H9 (cell line): ENCODE results near the gene GOLT1A. TPM values are rescaled to one million over a fixed set of nuclear protein-coding genes. Genes with fewer than 3 reads are reported as not detected.
"Not testable (repeated sequence)": the region's sequence is repeated elsewhere in the genome, so short reads cannot be mapped to it uniquely, and the experiment has no call there.

Experiments
- DNase-seq: peaks from one replicate; pipeline ENCODE4 v3.0.0-alpha.2; 2017
- H2AFZ ChIP-seq: one replicate; pipeline ENCODE4 v1.6.1; 2013; ENCODE audit warnings: mild to moderate bottlenecking, low read length, control low read depth, moderate library complexity
- H2AK5ac ChIP-seq: 2 replicates; pipeline ENCODE4 v1.6.1; 2013; ENCODE audit warnings: low read length, control low read depth, mixed read lengths; ENCODE audit not compliant: insufficient read length
- H2BK120ac ChIP-seq: one replicate; pipeline ENCODE4 v1.6.1; 2013; ENCODE audit warnings: low read depth, mild to moderate bottlenecking, low read length, control low read depth, inconsistent platforms; ENCODE audit not compliant: poor library complexity, severe bottlenecking
- H2BK12ac ChIP-seq: 2 replicates; pipeline ENCODE4 v1.6.1; 2013; ENCODE audit warnings: low read length, control low read depth, mixed read lengths, low read depth; ENCODE audit not compliant: insufficient read length
- H2BK15ac ChIP-seq: 2 replicates; pipeline ENCODE4 v1.6.1; 2013; ENCODE audit warnings: low read depth, low read length, control low read depth
- H2BK20ac ChIP-seq: one replicate; pipeline ENCODE4 v1.6.1; 2013; ENCODE audit warnings: low read depth, mild to moderate bottlenecking, low read length, control low read depth, inconsistent platforms; ENCODE audit not compliant: poor library complexity, severe bottlenecking
- H2BK5ac ChIP-seq: 2 replicates; pipeline ENCODE4 v1.6.1; 2013; ENCODE audit warnings: low read length, control low read depth, mixed read lengths; ENCODE audit not compliant: insufficient read length
- H3K14ac ChIP-seq: 2 replicates; pipeline ENCODE4 v1.6.1; 2013; ENCODE audit warnings: low read length, control low read depth; ENCODE audit not compliant: insufficient read depth
- H3K18ac ChIP-seq: 2 replicates; pipeline ENCODE4 v1.6.1; 2013; ENCODE audit warnings: low read depth, mild to moderate bottlenecking, mixed read lengths, low read length, control low read depth; ENCODE audit not compliant: insufficient read length
- H3K23ac ChIP-seq: 2 replicates; pipeline ENCODE4 v1.6.1; 2013; ENCODE audit warnings: low read length, control low read depth, mixed read lengths, low read depth; ENCODE audit not compliant: insufficient read length
- H3K23me2 ChIP-seq: 2 replicates; pipeline ENCODE4 v1.6.1; 2013; ENCODE audit warnings: low read depth, mild to moderate bottlenecking, mixed read lengths, low read length, control low read depth; ENCODE audit not compliant: insufficient read length, poor library complexity, severe bottlenecking
- H3K27ac ChIP-seq: 2 replicates; pipeline ENCODE4 v1.5.1; 2013; ENCODE audit warnings: low read length, control low read depth, mixed read lengths, low read depth; ENCODE audit not compliant: insufficient read length
- H3K27me3 ChIP-seq: 2 replicates; pipeline ENCODE4 v1.6.1; 2013; ENCODE audit warnings: low read length, control low read depth, inconsistent platforms; ENCODE audit not compliant: insufficient read depth
- H3K4ac ChIP-seq: 2 replicates; pipeline ENCODE4 v1.6.1; 2013; ENCODE audit warnings: low read depth, mild to moderate bottlenecking, control low read depth, inconsistent platforms, low read length, moderate library complexity
- H3K4me1 ChIP-seq: 2 replicates; pipeline ENCODE4 v1.6.1; 2013; ENCODE audit warnings: low read length, control low read depth, inconsistent platforms; ENCODE audit not compliant: insufficient read depth
- H3K4me2 ChIP-seq: 2 replicates; pipeline ENCODE4 v1.6.1; 2013; ENCODE audit warnings: low read length, control low read depth, mixed read lengths; ENCODE audit not compliant: insufficient read length, insufficient read depth
- H3K56ac ChIP-seq: 2 replicates; pipeline ENCODE4 v1.6.1; 2013; ENCODE audit warnings: low read depth, mild to moderate bottlenecking, mixed read lengths, low read length, control low read depth; ENCODE audit not compliant: insufficient read length
- H3K79me1 ChIP-seq: 2 replicates; pipeline ENCODE4 v1.6.1; 2013; ENCODE audit warnings: low read depth, mild to moderate bottlenecking, moderate library complexity, low read length, control low read depth, inconsistent platforms; ENCODE audit not compliant: insufficient read depth, poor library complexity, severe bottlenecking
- H3K79me2 ChIP-seq: 2 replicates; pipeline ENCODE4 v1.6.1; 2013; ENCODE audit warnings: low read length, control low read depth, inconsistent platforms; ENCODE audit not compliant: insufficient read depth
- H3K9ac ChIP-seq: 2 replicates; pipeline ENCODE4 v1.6.1; 2013; ENCODE audit warnings: low read length, control low read depth, mixed read lengths; ENCODE audit not compliant: insufficient read length; ENCODE audit errors: extremely low read depth
- H3K9me3 ChIP-seq: one replicate; pipeline ENCODE4 v1.6.1; 2013; ENCODE audit warnings: low read depth, low read length, inconsistent platforms; ENCODE audit not compliant: control insufficient read depth
- H3T11ph ChIP-seq: one replicate; pipeline ENCODE4 v1.6.1; 2013; ENCODE audit warnings: mild to moderate bottlenecking, low read length, control low read depth, inconsistent platforms
- H4K20me1 ChIP-seq: one replicate; pipeline ENCODE4 v1.6.1; 2013; ENCODE audit not compliant: control insufficient read depth, insufficient read length, insufficient read depth
- H4K5ac ChIP-seq: 2 replicates; pipeline ENCODE4 v1.6.1; 2013; ENCODE audit warnings: low read depth, mild to moderate bottlenecking, mixed read lengths, low read length, control low read depth; ENCODE audit not compliant: insufficient read length
- H4K8ac ChIP-seq: replicated peaks from 2 replicates; pipeline ENCODE4 v1.6.1; 2013; ENCODE audit warnings: low read length, control low read depth, mixed read lengths, low read depth; ENCODE audit not compliant: insufficient read length
- H4K91ac ChIP-seq: 2 replicates; pipeline ENCODE4 v1.6.1; 2013; ENCODE audit warnings: low read depth, mild to moderate bottlenecking, moderate library complexity, mixed read lengths, low read length, control low read depth; ENCODE audit not compliant: insufficient read length
- H3K27ac Mint-ChIP-seq, 3 experiments: 2 replicates in 2 of 3; 3 replicates in 1 of 3; pipeline ENCODE4 v1.8.0; 2020 to 2021; ENCODE audit warnings: mixed read lengths in 3 of 3, mild to moderate bottlenecking in 1 of 3, moderate library complexity in 1 of 3
- H3K27me3 Mint-ChIP-seq: 2 replicates; pipeline ENCODE4 v1.8.0; 2021; ENCODE audit warnings: low read depth, mild to moderate bottlenecking, moderate library complexity, mixed read lengths
- H3K36me3 Mint-ChIP-seq, 3 experiments: 2 replicates in 2 of 3; 3 replicates in 1 of 3; pipeline ENCODE4 v1.8.0; 2020 to 2021; ENCODE audit warnings: low read depth in 3 of 3, mixed read lengths in 3 of 3; ENCODE audit not compliant: insufficient read depth in 1 of 3
- H3K4me1 Mint-ChIP-seq, 2 experiments: 2 replicates each; pipeline ENCODE4 v1.8.0; 2020; ENCODE audit warnings: mixed read lengths in 2 of 2
- H3K4me3 Mint-ChIP-seq, 2 experiments: 2 replicates in 1 of 2; 3 replicates in 1 of 2; pipeline ENCODE4 v1.8.0; 2020 to 2021; ENCODE audit warnings: mild to moderate bottlenecking in 2 of 2, mixed read lengths in 2 of 2, moderate library complexity in 1 of 2
- H3K9me3 Mint-ChIP-seq, 2 experiments: 2 replicates in 1 of 2; 3 replicates in 1 of 2; pipeline ENCODE4 v1.8.0; 2020; ENCODE audit warnings: mild to moderate bottlenecking in 2 of 2, mixed read lengths in 2 of 2, moderate library complexity in 1 of 2
- WGBS: extraction: QIAGEN DNeasy Blood & Tissue Kit; methylation state at CpG from one replicate; pipeline ENCODE4 v1.1.7; 2013; ENCODE audit warnings: missing lambda C conversion rate, low lambda C conversion rate, mixed read lengths; ENCODE audit not compliant: insufficient read length; ENCODE audit errors: extremely low coverage; 5-methylcytosine and 5-hydroxymethylcytosine counted together
- total RNA-seq: library from RNA; stranded (reverse); gene quantifications from 2 replicates; pipeline ENCODE4 v1.2.1, GENCODE V29; 2021

The GOLT1A gene
- total RNA-seq, 1 experiment from 2014 or later: 4.2 TPM

GRCh38 chr1:204238520-204238919 is 24.7 kb upstream of the GOLT1A start:
- H2BK15ac ChIP-seq: not testable (repeated sequence)
- peaks cover 7 to 15% (median 8%) of the 10 kb centered on the region in 3 experiments; a peak in 6 of 7 replicates for H3K36me3 Mint-ChIP-seq

GRCh38 chr1:204237515-204237914 is 23.7 kb upstream of the GOLT1A start:
- not testable (repeated sequence) for H3K23me2 ChIP-seq, H3T11ph ChIP-seq, H3K9ac ChIP-seq, H3K27ac Mint-ChIP-seq, H3K56ac ChIP-seq, H3K27me3 ChIP-seq, H4K91ac ChIP-seq, H3K9me3 ChIP-seq, H4K20me1 ChIP-seq, H3K4me3 Mint-ChIP-seq, H3K4me1 Mint-ChIP-seq, H2AFZ ChIP-seq, H2BK20ac ChIP-seq, H3K9me3 Mint-ChIP-seq, H2BK5ac ChIP-seq, H3K79me2 ChIP-seq, H3K79me1 ChIP-seq, H4K5ac ChIP-seq, H3K4ac ChIP-seq, DNase-seq, H3K27me3 Mint-ChIP-seq, H3K4me2 ChIP-seq, H3K27ac ChIP-seq, H4K8ac ChIP-seq, H2AK5ac ChIP-seq, H2BK12ac ChIP-seq, H3K18ac ChIP-seq, H3K4me1 ChIP-seq, H3K23ac ChIP-seq, H3K14ac ChIP-seq, H2BK120ac ChIP-seq, H2BK15ac ChIP-seq
- WGBS: no CpG with 5 or more reads among the region's 1 CpG
- H3K36me3 Mint-ChIP-seq: peaks cover 7 to 16% (median 9%) of the 10 kb centered on the region in 3 experiments; a peak in 6 of 7 replicates

More at GRCh38 chr1:204238520-204238919, 24.7 kb upstream of the GOLT1A start:
- H2BK12ac ChIP-seq, H3K4me1 ChIP-seq, H3T11ph ChIP-seq, H3K79me1 ChIP-seq, H2BK120ac ChIP-seq, H2BK20ac ChIP-seq, H4K8ac ChIP-seq, H2AFZ ChIP-seq, H3K27me3 Mint-ChIP-seq, H3K4me1 Mint-ChIP-seq, H3K27ac Mint-ChIP-seq, H3K18ac ChIP-seq, H3K14ac ChIP-seq, H3K9me3 ChIP-seq, H4K20me1 ChIP-seq, H3K27me3 ChIP-seq, H4K5ac ChIP-seq, H4K91ac ChIP-seq, H2AK5ac ChIP-seq, DNase-seq, H3K4me2 ChIP-seq, H3K9ac ChIP-seq, H3K9me3 Mint-ChIP-seq, H3K4me3 Mint-ChIP-seq, H3K56ac ChIP-seq, H3K4ac ChIP-seq, H3K23me2 ChIP-seq, H3K27ac ChIP-seq, H3K23ac ChIP-seq, H2BK5ac ChIP-seq, H3K79me2 ChIP-seq: not testable (repeated sequence)
- no CpG with 5 or more reads among the region's 2 CpGs for WGBS
